Hepatocyte (in vitro differentiated cells): ENCODE results near the gene SHISA3. TPM values are rescaled to one million over a fixed set of nuclear protein-coding genes. Genes with fewer than 3 reads are reported as not detected.

Experiments
- DNase-seq: peaks from one replicate; pipeline ENCODE4 v3.0.0-alpha.2; 2016; ENCODE audit warnings: low spot score
- H2AFZ ChIP-seq: fragments of 200-600 bp; sonication (generic); 2 replicates; pipeline ENCODE4 v1.6.0; 2016; ENCODE audit warnings: antibody characterized with exemption, mild to moderate bottlenecking
- H3K27ac ChIP-seq: fragments of 200-600 bp; sonication (generic); 2 replicates; pipeline ENCODE4 v1.5.1; 2016; ENCODE audit warnings: mild to moderate bottlenecking
- H3K27me3 ChIP-seq: fragments of 200-600 bp; sonication (generic); 2 replicates; pipeline ENCODE4 v1.6.1; 2016
- H3K36me3 ChIP-seq: fragments of 200-600 bp; sonication (generic); replicated peaks from 2 replicates; pipeline ENCODE4 v1.5.1; 2016; ENCODE audit warnings: low read depth; ENCODE audit not compliant: insufficient read depth
- H3K4me1 ChIP-seq: fragments of 200-600 bp; sonication (generic); 2 replicates; pipeline ENCODE4 v1.5.1; 2016; ENCODE audit warnings: mild to moderate bottlenecking, moderate library complexity; ENCODE audit not compliant: insufficient read depth
- H3K4me2 ChIP-seq: fragments of 200-600 bp; sonication (generic); 2 replicates; pipeline ENCODE4 v1.6.0; 2016
- H3K4me3 ChIP-seq: fragments of 200-600 bp; sonication (generic); 2 replicates; pipeline ENCODE4 v1.5.1; 2016; ENCODE audit warnings: mild to moderate bottlenecking
- H3K79me2 ChIP-seq: fragments of 200-600 bp; sonication (generic); 2 replicates; pipeline ENCODE4 v1.6.0; 2017; ENCODE audit warnings: mild to moderate bottlenecking
- H3K9me2 ChIP-seq: fragments of 200-600 bp; sonication (generic); replicated peaks from 2 replicates; pipeline ENCODE4 v1.6.0; 2017; ENCODE audit warnings: mild to moderate bottlenecking; ENCODE audit not compliant: insufficient read depth
- H3K9me3 ChIP-seq: fragments of 200-600 bp; sonication (generic); 2 replicates; pipeline ENCODE4 v1.5.1; 2016; ENCODE audit warnings: low read depth, mild to moderate bottlenecking
- H4K20me1 ChIP-seq: fragments of 200-600 bp; sonication (generic); 2 replicates; pipeline ENCODE4 v1.6.0; 2016; ENCODE audit warnings: mild to moderate bottlenecking; ENCODE audit not compliant: insufficient read depth, poor library complexity, severe bottlenecking
- EZH2 ChIP-seq: fragments of 200-600 bp; sonication (generic); IDR thresholded peaks from 2 replicates; pipeline ENCODE4 v1.6.1; 2016; ENCODE audit warnings: antibody characterized with exemption, mild to moderate bottlenecking, borderline replicate concordance
- EZH2phosphoT487 ChIP-seq: fragments of 200-600 bp; sonication (generic); IDR thresholded peaks from one replicate; pipeline ENCODE4 v1.6.1; 2018; ENCODE audit warnings: antibody characterized with exemption, mild to moderate bottlenecking, low read depth, moderate library complexity; ENCODE audit not compliant: unreplicated experiment, severe bottlenecking
- WGBS: methylation state at CpG from one replicate; pipeline ENCODE4 v1.1.6; 2016; ENCODE audit warnings: low lambda C conversion rate; ENCODE audit errors: missing lambda C conversion rate; 5-methylcytosine and 5-hydroxymethylcytosine counted together
- polyA plus RNA-seq: library from polyadenylated mRNA; unstranded; fragments of >200 nt; fragmentation: Nextera tagmentation; extraction: Ambion mirVana; gene quantifications from 2 replicates; pipeline ENCODE4 v1.2.1, GENCODE V29; 2016
- total RNA-seq: library from RNA; depleted of rRNA; stranded (reverse); fragments of >200 nt; gene quantifications from 2 replicates; pipeline ENCODE4 v1.2.3, GENCODE V29; 2014
- TF ChIP-seq, protein P1 (sequence below): fragments of 200-600 bp; sonication (generic); IDR thresholded peaks from 2 replicates; pipeline ENCODE4 v1.5.1; 2016; ENCODE audit warnings: antibody characterized with exemption, mild to moderate bottlenecking; ENCODE audit not compliant: poor library complexity

The SHISA3 gene
- total and polyA plus RNA-seq, 2 experiments from 2014 or later: 0.17 TPM; not detected in 1

DNA sequence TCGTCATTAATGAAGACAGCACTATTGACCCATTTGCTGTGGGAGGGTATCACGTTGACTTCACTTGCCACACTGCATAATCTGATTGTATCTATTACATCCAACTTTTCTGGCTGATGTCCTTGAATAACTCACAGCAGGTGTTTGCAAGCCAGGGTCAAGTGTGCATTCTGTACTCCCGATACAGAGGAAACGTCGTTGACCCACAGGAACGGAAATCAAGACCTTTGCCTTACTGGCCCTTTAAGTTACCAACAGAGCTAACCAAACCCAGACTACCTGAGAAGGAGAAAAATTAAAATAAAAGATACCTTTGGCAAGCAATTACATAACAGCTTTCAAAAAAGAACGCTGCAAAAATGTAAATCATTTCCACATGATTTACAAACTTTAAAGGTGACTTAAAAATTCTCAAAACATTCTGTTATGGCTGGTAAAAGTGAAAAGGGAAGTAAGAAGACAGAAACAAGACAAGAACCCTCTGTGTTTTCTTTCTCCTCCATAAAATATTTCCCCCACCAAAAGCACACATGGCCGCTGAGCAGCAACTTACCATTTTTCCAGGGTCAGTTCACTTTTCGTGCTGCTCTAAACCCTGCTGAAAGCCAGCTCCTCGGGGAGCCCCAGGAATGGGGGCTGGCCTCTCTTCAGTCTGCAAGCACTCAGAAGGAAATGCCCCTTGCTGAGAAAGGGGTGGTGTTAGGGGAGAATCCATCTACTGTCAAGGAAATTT lies 6.5 kb upstream of the SHISA3 start:
- Histone ChIP-seq H3K4me2 (no peak overlapping the region), H3K4me3 (no peak overlapping the region), H3K4me1 (no peaks in the 10 kb centered on the region), H3K27me3 (peaks cover 20% of the 10 kb centered on the region), H3K79me2 (no peaks in the 10 kb centered on the region), H3K9me2 (no peaks in the 10 kb centered on the region), H3K9me3 (no peaks in the 10 kb centered on the region), H3K27ac (no peak overlapping the region), H4K20me1 (no peaks in the 10 kb centered on the region), H3K36me3 (no peaks in the 10 kb centered on the region), H2AFZ (no peak overlapping the region)
- WGBS: 74% methylated on average over 10 of the region's 10 CpGs
- DNase-seq: no peak
- TF ChIP-seq, protein P1, sequence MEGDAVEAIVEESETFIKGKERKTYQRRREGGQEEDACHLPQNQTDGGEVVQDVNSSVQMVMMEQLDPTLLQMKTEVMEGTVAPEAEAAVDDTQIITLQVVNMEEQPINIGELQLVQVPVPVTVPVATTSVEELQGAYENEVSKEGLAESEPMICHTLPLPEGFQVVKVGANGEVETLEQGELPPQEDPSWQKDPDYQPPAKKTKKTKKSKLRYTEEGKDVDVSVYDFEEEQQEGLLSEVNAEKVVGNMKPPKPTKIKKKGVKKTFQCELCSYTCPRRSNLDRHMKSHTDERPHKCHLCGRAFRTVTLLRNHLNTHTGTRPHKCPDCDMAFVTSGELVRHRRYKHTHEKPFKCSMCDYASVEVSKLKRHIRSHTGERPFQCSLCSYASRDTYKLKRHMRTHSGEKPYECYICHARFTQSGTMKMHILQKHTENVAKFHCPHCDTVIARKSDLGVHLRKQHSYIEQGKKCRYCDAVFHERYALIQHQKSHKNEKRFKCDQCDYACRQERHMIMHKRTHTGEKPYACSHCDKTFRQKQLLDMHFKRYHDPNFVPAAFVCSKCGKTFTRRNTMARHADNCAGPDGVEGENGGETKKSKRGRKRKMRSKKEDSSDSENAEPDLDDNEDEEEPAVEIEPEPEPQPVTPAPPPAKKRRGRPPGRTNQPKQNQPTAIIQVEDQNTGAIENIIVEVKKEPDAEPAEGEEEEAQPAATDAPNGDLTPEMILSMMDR: no peak
- no peak for TF ChIP-seq EZH2
- TF ChIP-seq EZH2phosphoT487: no peak

DNA sequence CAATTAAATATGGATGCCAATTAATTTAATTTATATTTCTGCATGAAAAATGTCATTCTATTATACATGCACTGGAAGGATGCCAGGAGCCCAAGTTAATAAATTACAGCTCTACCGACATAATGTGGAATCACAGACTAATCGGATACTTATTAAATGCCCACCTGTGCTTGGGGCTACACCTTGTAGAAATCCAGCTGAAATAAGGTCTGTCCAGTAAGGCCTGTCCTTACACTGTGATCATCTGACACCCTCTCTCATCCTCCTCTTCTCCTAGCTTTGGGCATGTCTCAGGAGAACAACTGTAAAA lies 6.0 kb upstream of the SHISA3 start:
- Histone ChIP-seq H3K36me3 (no peaks in the 10 kb centered on the region), H3K4me1 (no peaks in the 10 kb centered on the region), H2AFZ (no peak overlapping the region), H3K27ac (no peak overlapping the region), H3K79me2 (no peaks in the 10 kb centered on the region), H3K9me2 (no peaks in the 10 kb centered on the region), H3K4me2 (no peak overlapping the region), H3K4me3 (no peak overlapping the region), H4K20me1 (no peaks in the 10 kb centered on the region), H3K9me3 (no peaks in the 10 kb centered on the region), H3K27me3 (peaks cover 25% of the 10 kb centered on the region)
- no peak for DNase-seq
- TF ChIP-seq, protein P1: no peak
- TF ChIP-seq EZH2phosphoT487 (no peak), EZH2 (no peak)
- WGBS: 87% methylated on average over 2 of the region's 2 CpGs

DNA sequence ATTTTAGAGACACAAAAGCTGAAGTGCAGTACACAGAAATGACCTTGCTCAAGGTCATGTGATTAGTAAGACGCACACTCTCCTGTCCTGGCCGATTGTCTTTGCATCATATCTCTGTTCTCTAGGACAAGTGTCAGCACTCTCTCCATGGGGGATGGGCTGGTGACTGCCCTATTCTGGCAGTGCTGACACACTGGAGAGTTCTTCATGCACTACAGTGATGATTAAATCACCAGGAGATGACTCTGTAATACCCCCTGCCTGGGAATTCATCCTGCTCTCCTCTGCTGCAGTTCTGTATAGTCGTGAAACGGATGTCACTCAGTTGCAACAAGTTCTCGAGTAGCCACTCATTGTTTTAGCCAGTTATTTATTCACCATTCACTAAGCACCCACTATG lies 5.3 kb upstream of the SHISA3 start:
- Histone ChIP-seq H3K27me3 (peaks cover 32% of the 10 kb centered on the region), H3K27ac (no peak overlapping the region)
- WGBS: 57% methylated on average over 5 of the region's 5 CpGs

More for the DNA sequence above, 5.3 kb upstream of the SHISA3 start:
- Histone ChIP-seq H3K79me2 (no peaks in the 10 kb centered on the region), H3K4me1 (peaks cover 6% of the 10 kb centered on the region), H4K20me1 (no peaks in the 10 kb centered on the region), H3K4me2 (no peak overlapping the region), H3K36me3 (no peaks in the 10 kb centered on the region), H3K9me3 (no peaks in the 10 kb centered on the region), H3K4me3 (no peak overlapping the region), H3K9me2 (no peaks in the 10 kb centered on the region), H2AFZ (no peak overlapping the region)
- DNase-seq: no peak
- TF ChIP-seq EZH2 (no peak), EZH2phosphoT487 (no peak)
- TF ChIP-seq, protein P1: no peak
